Hair follicle dermal papilla cell (primary cell): Measurements from ENCODE around the gene CYP2A7. TPM values are rescaled to one million over a fixed set of nuclear protein-coding genes. Genes with fewer than 3 reads are reported as not detected.

Experiments used
- total RNA-seq: library from RNA; depleted of rRNA; stranded (reverse); fragments of >200 nt; gene quantifications from 2 replicates; pipeline ENCODE4 v1.2.3, GENCODE V29; 2012

The CYP2A7 gene
- not detected in 2 replicates for total RNA-seq

GRCh38 chr19:40882062-40882461 lies at the start of gene CYP2A7:
TSS of gene CYP2A7 (minus strand) at chr19:40882231. CDS start at chr19:40882210, 21 bp downstream.

GRCh38 chr19:40850277-40850676 lies 31.8 kb downstream of the CYP2A7 start, which contains the start of gene CYP2A6:
TSS of gene CYP2A6 (minus strand) at chr19:40850447. CDS start at chr19:40850426, 21 bp downstream.

Other genes starting within 250 kb of the CYP2A7 start
- gene NUMBL, start 191.6 kb downstream of the CYP2A7 start, total RNA-seq = 41.7 and 48.8 TPM in 2 replicates
- 39.1 and 52.5 TPM in 2 replicates for gene COQ8B, start 165.3 kb downstream of the CYP2A7 start, total RNA-seq
- 13.0 and 14.1 TPM in 2 replicates for gene ITPKC, start 165.1 kb downstream of the CYP2A7 start, total RNA-seq
- gene ACTMAP, start 131.8 kb downstream of the CYP2A7 start, total RNA-seq = 1.1 and 1.5 TPM in 2 replicates
- gene SNRPA, start 131.0 kb downstream of the CYP2A7 start, total RNA-seq = 31.0 and 31.1 TPM in 2 replicates
- not detected in 2 replicates for gene MIA, start 106.7 kb downstream of the CYP2A7 start, total RNA-seq
- 14.3 and 17.5 TPM in 2 replicates for gene RAB4B, start 104.0 kb downstream of the CYP2A7 start, total RNA-seq
- 91.1 and 112 TPM in 2 replicates for gene EGLN2, start 83.0 kb downstream of the CYP2A7 start, total RNA-seq
- gene CYP2A6, start 31.8 kb downstream of the CYP2A7 start, total RNA-seq = not detected in 2 replicates
- gene CYP2B6, start 109.1 kb upstream of the CYP2A7 start, total RNA-seq = not detected in 2 replicates
- not detected in 2 replicates for gene CYP2A13, start 206.2 kb upstream of the CYP2A7 start, total RNA-seq
- not detected in 2 replicates for gene CYP2F1, start 232.2 kb upstream of the CYP2A7 start, total RNA-seq